ENCODE results near the gene TSPAN17. TPM values are rescaled to one million over a fixed set of nuclear protein-coding genes. Genes with fewer than 3 reads are reported as not detected.

TSPAN17 gene
- total RNA-seq, 4 donors from 2014 or later: 12.1 to 24.1 (median 15.6) TPM

- H3K4me3 ChIP-seq (ENCODE audit: low read depth, poor library complexity, severe bottlenecking): no peak overlapping the region
- DNase-seq (ENCODE audit: low spot score in 2 of 2): no peak
- intact Hi-C loops (cut with DNase I; ENCODE audit: low total_unique reads): no loop called here
- no peak for TF ChIP-seq POLR2A (IDR thresholded peaks at IDR 0.05)
- TF ChIP-seq, protein P1, sequence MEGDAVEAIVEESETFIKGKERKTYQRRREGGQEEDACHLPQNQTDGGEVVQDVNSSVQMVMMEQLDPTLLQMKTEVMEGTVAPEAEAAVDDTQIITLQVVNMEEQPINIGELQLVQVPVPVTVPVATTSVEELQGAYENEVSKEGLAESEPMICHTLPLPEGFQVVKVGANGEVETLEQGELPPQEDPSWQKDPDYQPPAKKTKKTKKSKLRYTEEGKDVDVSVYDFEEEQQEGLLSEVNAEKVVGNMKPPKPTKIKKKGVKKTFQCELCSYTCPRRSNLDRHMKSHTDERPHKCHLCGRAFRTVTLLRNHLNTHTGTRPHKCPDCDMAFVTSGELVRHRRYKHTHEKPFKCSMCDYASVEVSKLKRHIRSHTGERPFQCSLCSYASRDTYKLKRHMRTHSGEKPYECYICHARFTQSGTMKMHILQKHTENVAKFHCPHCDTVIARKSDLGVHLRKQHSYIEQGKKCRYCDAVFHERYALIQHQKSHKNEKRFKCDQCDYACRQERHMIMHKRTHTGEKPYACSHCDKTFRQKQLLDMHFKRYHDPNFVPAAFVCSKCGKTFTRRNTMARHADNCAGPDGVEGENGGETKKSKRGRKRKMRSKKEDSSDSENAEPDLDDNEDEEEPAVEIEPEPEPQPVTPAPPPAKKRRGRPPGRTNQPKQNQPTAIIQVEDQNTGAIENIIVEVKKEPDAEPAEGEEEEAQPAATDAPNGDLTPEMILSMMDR (IDR thresholded peaks at IDR 0.05): no peak
- 60 to 70% methylated on average over 4 of the region's 4 CpGs for WGBS, 2 donors
These were observed 6.7 kb upstream of the TSPAN17 start for GRCh38 chr5:176640616-176641015.

DNA sequence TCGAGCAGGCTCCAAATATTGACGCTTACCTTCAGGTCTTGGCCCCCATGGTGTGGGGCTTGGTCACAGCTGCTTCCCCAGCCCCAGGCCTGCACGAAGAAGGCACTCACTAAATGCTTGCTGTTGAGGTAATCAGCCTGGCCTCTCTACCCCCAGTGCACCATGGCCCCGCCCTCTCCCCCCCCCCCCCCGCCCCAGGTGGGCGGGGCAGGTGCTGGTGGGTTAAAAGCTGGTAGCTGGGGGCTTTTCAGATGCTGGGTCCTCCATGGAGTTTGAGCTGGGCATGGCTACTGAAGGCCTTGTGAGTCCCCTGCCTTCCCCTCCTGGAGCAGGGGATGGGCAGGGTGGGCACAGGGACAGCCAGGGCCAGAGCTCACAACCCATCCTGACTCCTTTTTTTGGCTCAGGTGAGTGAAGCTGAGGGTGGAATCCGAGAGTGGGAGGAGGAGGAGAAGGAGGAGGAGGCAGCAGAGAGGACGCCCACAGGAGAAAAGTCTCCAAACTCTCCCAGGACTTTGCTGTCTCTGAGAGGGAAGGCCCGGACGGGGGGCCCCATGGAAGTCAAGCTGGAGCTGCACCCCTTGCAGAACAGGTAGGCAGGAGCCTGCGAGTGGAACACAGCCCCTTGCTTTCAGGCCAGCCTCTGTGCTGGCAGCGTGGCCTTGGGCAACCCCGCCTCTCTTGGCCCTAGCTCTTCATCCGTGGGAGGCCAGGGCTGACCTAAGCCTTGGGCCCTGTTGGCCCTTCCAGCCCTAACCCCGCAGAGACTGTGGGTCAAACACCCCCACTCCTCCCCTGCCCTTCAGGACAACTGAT is 4.4 kb upstream of the TSPAN17 start:
- no peak for DNase-seq (ENCODE audit: low spot score in 2 of 2)
- intact Hi-C loops (cut with DNase I; ENCODE audit: low total_unique reads): no loop called here
- WGBS, 2 donors: 48 to 60% methylated on average over 15 of the region's 15 CpGs
- TF ChIP-seq POLR2A (IDR thresholded peaks at IDR 0.05): no peak
- TF ChIP-seq, protein P1 (IDR thresholded peaks at IDR 0.05): no peak
- no peak overlapping the region for H3K4me3 ChIP-seq (ENCODE audit: low read depth, poor library complexity, severe bottlenecking)

DNA sequence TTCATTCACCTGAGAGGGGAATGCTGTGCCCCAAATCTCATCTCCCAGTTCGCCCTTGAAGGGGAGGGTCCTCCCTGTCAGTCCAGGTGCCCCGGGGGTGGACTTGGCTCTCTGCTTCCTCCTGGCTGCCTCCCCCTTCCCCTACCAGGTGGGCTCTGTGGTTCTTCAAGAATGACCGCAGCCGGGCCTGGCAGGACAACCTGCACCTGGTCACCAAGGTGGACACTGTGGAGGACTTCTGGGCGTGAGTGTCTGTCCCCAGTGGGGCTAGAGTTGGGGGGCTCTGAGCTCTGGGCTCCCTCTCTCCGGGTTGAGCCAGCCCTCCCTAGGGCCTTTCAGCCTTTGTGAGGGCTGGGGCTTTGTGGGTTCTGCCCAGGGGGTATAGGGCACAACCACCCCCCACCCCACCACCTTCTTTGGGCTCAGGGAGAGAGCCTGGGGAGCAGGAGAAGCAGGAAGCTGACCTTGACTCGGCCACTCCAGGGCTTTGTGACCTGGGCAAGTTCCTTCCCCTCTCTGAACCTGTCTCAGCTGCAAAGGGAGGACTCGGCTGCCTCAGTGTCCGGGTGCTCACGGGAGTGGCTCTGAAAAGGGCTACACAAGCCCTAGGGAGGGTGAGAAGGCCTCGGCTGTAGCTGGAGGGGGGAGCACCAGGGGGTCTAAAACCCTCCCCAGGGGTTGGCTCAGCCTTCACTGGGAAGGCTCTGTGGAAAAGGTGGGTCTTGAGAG is 3.6 kb upstream of the TSPAN17 start:
- H3K4me3 ChIP-seq (ENCODE audit: low read depth, poor library complexity, severe bottlenecking): no peak overlapping the region
- TF ChIP-seq, protein P1 (IDR thresholded peaks at IDR 0.05): no peak
- no peak for TF ChIP-seq POLR2A (IDR thresholded peaks at IDR 0.05)
- 82 to 90% methylated on average over 8 to 11 of the region's 11 CpGs for WGBS, 2 donors
- intact Hi-C loops (cut with DNase I; ENCODE audit: low total_unique reads): no loop called here
- no peak for DNase-seq (ENCODE audit: low spot score in 2 of 2)

GRCh38 chr5:176644294-176644693 is 3.0 kb upstream of the TSPAN17 start:
- TF ChIP-seq POLR2A (IDR thresholded peaks at IDR 0.05): no peak
- TF ChIP-seq, protein P1 (IDR thresholded peaks at IDR 0.05): no peak
- no peak for DNase-seq (ENCODE audit: low spot score in 2 of 2)
- WGBS, 2 donors: 82 to 84% methylated on average over 8 to 9 of the region's 9 CpGs
- no peak overlapping the region for H3K4me3 ChIP-seq (ENCODE audit: low read depth, poor library complexity, severe bottlenecking)
- intact Hi-C loops (cut with DNase I; ENCODE audit: low total_unique reads): no loop called here

DNA sequence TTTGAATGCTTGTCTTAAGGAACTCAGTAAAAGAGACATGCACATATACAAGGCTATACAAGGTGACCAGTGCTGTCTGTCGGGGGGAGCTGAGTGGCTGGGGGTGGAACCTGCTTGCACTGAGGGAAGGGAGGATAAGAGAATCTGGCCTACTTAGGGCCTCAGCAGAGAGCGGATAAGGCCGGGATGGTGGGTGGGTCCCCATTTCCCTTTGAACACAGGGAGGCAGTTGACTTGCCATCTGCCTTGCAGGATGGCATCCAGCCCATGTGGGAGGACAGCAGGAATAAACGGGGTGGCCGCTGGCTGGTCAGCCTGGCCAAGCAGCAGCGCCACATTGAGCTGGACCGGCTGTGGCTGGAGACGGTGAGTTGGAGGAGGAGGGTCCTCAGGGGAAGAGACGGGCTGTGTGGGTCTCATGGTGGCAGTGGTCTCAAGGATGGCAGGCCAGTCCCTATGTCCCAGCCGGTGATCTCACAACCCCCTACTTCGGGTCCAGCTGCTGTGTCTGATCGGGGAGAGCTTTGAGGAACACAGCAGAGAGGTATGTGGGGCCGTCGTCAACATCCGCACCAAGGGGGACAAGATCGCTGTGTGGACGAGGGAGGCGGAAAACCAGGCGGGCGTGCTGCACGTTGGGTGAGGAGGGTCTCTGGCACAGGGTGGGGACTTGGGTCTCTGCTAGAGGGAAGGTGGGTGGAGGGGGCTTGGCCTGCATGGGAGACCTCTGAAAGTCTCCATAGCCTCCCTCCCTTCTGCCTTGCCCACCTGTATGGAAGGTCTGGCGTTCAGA is 2.2 kb upstream of the TSPAN17 start:
- TF ChIP-seq, protein P1 (IDR thresholded peaks at IDR 0.05): no peak
- no peak for TF ChIP-seq POLR2A (IDR thresholded peaks at IDR 0.05)
- WGBS, 2 donors: 93 to 95% methylated on average over 22 of the region's 22 CpGs
- DNase-seq (ENCODE audit: low spot score in 2 of 2): no peak
- no peak overlapping the region for H3K4me3 ChIP-seq (ENCODE audit: low read depth, poor library complexity, severe bottlenecking)
- intact Hi-C loops (cut with DNase I; ENCODE audit: low total_unique reads): no loop called here

All from lower leg skin (tissue), 4 donors.